GM18861 (cell line): ENCODE measurements around the gene EXOC6.
A peak's percentile ranks its signal among the peaks of the same experiment; 100 is the strongest.

Experiments
- ATAC-seq: cut with Tn5 transposase; IDR thresholded peaks from one replicate; pipeline ENCODE4 v1.9.1; 2021; ENCODE audit not compliant: unreplicated experiment

EXOC6 gene, protein sequence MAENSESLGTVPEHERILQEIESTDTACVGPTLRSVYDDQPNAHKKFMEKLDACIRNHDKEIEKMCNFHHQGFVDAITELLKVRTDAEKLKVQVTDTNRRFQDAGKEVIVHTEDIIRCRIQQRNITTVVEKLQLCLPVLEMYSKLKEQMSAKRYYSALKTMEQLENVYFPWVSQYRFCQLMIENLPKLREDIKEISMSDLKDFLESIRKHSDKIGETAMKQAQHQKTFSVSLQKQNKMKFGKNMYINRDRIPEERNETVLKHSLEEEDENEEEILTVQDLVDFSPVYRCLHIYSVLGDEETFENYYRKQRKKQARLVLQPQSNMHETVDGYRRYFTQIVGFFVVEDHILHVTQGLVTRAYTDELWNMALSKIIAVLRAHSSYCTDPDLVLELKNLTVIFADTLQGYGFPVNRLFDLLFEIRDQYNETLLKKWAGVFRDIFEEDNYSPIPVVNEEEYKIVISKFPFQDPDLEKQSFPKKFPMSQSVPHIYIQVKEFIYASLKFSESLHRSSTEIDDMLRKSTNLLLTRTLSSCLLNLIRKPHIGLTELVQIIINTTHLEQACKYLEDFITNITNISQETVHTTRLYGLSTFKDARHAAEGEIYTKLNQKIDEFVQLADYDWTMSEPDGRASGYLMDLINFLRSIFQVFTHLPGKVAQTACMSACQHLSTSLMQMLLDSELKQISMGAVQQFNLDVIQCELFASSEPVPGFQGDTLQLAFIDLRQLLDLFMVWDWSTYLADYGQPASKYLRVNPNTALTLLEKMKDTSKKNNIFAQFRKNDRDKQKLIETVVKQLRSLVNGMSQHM

DNA sequence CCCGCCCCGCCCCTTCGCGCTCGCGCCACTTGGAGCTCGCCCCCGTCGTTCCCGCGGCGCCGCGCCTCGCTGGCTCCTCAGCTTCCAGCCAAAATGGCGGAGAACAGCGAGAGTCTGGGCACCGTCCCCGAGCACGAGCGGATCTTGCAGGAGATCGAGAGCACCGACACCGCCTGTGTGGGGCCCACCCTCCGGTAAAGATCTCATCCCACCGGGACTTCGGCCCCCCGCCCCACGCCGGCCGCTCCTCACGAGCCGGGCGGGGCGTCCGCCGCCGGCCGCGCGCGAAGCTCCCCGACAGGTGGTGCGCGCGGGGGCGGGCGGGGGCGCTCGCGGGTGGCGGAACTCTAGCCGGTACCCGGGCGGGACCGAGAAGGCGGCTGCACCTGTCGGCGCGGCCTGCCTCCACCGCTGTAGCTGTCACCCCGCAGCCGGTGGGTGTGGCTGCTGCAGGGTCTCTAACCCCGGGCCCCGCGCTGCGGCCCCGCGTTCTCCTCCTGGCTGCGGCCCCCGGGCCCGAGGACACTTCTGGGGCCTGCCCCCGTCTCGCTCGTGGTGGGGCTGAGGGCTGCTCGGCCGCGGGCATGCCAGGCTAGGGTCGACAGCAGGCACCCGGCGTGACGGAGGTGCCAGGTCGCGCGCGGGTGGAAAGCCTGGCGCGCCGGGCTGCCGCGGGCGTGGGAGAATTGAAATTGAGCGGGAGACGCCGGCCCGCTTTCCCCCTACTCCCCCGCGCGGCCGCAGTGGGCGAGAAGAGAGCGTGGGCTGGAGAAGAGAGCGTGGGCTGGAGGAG, at the start of gene EXOC6:
Gene EXOC6 (plus strand): TSS at position 80 of the 793 bp plus-strand sequence. CDS start 14 bp downstream, at position 94.
- ATAC-seq: peak; percentile 69

DNA sequence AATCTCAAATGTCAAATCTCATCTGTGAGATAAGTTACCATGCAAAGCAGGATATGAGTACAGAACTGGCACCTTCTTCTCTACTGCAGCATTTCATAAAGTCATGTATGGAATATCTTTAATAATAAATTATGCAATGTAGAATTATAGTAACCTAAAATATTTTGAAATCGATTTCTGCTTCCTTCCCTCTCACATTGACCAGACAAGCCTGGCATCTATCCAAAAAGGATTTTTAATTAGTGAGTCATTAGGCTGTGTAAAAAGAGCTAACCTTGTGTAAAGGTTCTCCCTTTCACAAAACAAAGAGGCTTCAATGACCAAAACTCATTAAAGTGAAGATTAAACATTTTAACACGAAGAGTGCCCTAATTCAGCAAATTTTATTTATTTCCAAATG, 48.8 kb upstream of the EXOC6 start:
- ATAC-seq: no peak

DNA sequence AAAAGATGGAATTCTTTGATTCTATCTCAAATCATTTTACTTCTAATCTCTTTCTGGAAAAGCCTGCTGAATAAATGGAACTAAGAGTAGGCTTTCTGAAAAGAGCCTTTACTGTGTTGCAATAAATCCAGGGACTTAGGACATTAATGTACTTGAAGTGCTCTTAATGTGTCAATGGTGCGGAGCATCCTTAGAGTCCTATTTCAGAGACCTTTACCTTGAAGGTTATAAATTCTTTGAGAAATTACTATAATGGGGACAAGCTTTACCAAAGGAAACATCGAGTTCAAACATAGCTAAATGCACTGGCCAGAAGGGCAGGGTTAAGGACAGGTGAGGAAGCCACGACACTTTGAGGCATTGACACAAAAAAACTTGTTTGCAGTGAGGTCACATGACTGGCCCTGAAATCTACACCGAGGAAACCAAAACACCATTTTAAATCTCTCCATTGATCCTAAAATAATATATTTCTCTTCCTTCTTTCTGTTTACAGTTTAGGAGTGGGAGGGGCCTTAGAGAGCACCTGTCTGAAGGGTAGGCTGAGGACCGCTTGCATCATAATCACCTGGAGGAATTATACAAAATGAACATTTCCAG, 48.1 kb upstream of the EXOC6 start:
- ATAC-seq: no peak

DNA sequence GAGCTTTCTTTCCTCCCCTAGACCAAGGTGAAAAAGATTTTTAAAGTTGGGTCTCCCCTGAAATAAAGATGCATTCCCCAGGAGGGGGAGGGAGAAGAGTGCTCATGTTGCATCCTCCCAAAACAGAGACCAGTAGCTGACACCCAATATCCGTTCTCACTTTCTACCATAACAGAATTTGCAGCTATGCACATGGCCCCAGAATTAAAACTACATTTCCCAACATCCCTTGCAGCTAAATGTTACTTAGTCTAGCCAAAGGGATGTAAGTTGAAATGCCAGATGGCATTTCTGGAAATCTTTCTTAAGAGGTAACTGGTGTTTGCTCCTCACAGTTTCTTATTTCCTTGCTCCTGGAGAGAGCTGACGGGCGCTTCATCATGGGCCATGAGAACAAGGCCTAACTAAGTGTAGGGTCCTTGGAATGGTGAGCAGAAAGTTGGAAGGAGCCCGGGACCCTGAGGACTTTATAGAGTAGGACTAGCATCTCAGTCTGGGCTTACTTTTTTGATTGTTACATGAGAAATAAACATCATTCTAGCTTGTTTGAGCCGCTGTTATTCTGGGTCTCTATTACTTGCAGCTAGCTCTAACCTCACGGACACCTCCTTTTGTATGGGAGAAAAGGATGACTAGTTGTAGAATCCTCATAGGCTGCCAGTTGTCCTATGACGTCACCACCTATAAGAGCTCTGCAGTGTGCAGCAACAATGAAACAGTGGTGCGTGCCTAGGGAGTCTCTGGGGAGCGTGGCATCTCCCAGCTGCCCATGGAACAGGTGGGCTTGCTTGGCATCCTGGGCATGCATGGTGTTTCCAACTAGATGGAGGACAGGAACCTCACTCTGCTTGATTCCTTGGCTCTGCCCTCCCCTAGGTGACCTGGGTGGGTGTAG, 46.1 kb upstream of the EXOC6 start:
- no peak for ATAC-seq

DNA sequence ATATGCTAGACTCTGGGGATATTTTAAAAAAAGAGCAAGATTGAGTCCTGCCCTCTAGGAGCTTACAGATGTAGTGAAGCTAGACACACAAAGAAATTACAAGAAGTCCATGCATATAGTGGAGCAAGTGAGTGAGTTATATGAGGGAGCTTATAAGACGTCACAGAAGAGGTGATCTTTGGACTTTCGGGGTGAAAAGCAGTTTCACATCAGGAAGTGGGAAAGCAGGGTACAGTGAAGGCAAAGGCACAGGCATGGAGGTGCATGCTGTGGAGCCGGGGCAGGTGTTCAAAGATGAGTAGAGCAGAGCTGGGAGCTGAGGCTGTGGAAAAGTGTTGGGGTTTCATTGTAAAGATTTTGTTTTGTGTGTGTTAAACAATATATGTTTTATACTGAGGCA, 38.5 kb upstream of the EXOC6 start:
- ATAC-seq: no peak

DNA sequence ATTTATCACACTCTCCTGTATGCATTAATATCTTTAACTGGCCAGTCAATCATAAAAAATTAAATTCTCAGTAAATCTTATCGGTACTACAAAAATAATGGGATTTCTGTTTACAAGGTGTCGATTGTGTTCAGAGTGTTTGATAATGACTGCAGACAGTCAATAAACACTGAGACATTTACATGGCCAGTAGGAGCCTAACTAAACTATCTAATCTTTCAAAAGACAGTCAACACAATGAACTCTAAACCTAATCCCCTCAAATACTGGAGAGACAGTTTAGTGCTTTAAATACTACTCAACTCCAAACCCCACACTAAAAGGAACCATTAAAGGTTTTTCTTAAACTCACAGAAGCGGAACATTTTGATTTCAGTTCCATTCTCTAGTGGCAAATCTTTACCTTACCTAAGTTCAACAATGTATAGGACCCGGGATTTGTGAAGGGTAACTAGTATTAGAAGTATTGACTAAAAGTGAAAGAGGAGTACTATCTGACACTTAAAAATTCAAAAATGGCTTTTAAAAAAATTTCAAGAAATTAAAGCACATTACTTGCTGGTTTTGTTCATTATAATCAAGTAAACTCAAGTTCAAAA, 37.3 kb upstream of the EXOC6 start:
- ATAC-seq: no peak

DNA sequence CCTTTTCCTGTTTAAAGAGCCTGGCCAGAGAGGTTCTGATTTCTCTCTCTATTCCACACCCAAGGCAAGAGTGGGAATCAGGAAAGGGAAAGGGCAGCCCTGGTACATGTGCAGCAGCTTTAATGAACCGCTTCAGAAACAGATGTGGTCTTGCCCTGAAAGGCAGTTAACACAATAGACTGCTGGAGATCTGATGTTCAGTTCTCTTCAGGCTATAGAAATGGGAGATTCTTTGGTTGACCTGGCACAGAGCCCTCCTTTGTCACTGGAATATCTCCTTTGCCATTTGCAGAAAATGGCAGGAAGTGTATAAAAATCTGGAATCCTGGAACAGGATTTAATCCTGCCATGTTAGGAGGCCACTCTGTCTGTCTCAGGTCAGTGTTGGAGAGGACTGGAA, 36.3 kb upstream of the EXOC6 start:
- no peak for ATAC-seq

DNA sequence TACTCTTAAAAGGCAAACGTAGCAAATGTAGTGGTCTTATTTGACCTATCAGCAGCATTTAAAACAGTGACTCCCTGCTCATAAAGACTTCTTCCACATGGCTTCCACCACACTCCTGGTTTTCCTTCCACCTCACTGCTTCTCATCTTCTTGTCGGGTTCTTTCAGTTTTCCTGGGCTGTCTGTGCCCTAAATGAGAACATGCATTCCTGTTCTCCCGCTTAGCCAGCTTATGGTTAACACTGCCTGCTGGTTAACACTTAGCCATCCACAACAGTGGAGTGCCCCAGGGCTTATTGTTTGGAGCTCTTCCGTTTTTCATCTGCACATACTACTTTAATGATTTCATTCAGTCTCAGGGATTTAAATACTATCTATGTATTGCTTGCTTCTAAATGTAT, 34.3 kb upstream of the EXOC6 start:
- ATAC-seq: no peak

DNA sequence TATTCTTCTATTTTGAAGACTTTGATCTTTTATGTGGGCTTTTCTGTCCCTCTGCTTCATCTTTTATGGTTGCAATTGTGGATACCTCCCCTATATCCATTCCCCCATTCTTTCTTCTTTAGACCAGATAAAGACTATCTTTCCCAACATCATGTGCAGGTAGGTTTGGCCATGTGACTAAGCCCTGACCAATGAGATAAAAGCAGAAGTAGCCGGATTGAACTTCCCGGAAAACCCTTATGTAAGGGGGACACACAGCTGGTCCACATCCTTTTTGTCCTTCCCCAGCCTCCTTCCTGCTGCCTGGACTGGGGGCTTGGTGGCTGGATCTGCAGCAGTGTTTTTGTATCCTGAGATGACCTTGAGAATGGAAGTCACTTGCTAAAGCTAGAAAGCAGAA, 33.5 kb upstream of the EXOC6 start:
- ATAC-seq: no peak

DNA sequence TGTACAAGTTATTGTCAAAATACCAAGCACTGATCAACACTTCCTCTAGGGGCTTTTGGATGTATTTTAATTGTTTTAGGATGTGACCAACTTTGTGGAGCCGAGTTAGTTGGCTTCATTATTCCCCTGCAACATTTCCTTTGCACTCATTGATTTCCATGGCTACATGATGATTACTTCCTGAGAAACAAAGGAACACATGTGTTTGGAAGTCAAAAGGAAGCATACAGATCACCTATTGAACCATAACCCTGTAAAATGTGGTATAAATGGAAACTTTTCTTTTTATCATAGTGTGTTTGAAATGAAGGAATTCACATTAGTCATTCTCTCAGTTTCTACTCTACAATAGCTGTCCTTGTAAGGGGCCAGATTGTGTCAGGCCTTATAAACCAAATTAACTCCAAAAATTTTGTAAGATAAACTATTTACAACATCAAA, 32.2 kb upstream of the EXOC6 start:
- no peak for ATAC-seq

DNA sequence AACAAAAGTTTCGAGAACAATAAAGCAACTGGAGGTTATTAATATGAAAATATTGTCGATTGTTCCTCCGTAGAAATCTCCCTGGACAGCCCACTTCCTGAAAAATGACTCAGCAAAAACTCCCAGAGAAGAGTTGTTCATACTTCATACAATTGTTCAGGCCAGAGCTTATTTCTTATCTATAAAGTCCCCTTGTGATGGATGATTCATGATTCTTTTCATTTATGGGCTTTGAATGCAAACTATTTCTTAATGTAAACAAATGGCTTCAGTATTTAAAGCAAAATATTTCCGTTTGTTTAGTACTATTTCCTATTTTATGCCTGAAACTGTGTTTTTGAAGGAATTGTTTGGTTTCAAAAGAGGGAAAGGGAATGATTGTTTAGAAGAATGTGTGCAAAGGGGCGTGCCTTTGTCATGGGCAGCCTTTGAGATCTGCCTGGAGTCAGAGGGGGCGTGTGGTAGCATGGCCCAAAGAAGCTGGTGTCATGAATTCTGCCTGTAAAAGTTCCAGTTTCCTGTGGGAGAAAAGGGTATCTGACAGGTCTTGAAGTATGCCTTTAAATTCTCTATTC, 26.2 kb upstream of the EXOC6 start:
- no peak for ATAC-seq

DNA sequence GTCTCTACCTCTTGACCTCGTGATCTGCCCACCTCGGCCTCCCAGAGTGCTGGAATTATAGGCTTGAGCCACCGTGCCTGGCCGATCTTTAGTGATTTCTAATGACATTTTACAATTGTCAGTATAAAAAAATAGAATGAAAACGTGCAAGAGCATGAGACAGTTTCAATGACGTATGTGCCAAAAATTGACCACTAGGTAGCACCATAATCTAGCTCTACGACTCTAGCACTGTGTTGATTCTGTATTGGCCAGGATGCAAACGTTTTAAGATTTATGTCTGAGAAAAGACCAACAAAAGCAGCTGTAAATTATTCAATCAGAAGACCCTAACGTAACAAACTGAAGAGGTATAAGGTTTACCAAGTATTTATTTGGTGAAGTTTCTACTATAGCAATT, 25.4 kb upstream of the EXOC6 start:
- ATAC-seq: no peak

DNA sequence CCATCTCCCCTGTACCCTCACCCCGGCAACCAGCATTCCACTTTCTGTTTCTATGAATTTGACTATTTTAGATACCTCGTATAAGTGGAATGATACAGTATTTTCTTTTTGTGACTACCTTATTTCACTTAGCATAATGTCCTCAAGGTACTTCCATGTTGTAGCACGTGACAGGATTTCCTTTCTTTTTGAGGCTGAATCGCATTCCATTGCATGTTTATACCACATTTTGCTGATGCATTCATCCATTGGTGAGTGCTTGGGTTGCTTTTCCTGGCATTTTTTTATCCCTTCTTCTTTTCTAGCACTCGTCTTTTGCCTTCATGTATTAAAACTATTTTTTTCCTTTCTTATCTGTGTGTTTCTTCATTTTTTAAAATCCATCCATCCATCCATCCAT, 22.3 kb upstream of the EXOC6 start:
- ATAC-seq: no peak

DNA sequence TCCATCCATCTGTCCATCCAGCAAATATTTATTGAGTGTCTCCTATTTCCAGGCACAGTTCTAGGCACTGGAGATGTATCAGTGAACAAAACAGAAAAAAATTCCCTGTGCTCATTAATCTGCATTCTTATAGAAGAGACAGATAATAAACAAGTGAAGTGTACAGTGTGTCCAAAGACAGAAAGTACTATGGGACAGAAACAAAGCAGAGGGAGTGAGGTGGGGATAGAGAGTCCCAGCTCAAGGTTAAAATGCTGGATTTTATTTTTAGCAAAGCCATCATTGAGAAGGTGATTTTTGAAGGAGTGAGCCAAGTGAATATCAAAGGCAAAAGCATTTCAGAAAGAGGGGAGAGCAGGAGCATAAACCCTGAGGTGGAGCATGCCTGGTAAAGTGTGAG, 21.8 kb upstream of the EXOC6 start:
- no peak for ATAC-seq

DNA sequence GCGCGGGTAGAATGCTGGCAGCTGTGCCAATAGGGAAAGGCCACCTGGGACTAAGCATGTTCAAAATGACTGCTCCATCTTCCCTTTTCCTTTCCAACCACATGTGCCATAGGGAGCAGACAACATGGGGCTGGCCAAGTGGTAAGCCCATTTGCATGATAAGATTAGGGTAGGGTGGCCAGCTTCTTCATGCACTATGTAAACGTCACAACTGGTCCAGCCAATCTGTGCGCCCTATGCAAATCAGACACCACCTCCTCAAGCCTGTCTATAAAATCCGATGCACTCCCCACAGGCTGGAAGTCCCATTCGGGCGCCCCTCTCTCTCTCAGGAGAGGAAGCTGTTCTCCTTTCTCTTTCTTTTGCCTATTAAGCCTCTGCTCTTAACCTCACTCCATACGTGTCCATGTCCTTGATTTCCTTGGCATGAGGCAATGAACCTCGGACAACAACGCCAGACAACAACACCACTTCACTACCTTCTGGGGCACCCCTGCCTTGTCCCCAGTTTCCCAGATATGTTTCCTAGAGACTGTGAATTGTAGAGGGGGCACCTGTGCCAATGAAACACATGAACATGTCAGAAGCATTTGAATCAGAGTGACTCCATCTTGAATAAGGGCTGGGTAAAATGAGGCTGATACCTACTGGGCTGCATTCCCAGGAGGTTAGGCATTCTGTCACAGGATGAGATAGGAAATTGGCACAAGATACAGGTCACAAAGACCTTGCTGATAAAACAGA, 19.1 kb upstream of the EXOC6 start:
- no peak for ATAC-seq

DNA sequence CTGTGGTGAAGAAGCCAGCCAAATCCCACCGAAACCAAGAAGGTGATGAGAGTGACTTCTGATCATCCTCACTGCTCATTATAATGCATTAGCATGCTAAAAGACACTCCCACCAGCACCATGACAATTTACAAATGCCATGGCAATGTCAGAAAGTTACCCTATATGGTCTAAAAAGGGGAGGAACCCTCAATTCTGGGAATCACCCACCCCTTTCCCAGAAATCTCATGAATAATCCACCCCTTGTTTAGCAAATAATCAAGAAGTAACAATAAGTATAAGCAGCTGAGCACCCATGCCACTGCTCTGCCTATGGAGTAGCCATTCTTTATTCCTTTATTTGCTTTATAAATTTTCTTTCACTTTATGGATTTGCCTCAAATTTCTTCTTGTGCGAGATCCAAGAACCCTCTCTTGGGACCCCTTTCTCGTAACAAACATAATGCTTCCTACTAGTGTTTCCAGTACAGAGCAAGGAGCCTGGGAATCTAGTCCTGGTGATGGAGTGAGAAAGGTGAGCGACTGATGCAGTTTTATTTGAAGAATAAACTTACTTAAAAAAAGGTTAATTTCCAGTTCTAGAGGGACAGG, 18.4 kb upstream of the EXOC6 start:
- no peak for ATAC-seq

DNA sequence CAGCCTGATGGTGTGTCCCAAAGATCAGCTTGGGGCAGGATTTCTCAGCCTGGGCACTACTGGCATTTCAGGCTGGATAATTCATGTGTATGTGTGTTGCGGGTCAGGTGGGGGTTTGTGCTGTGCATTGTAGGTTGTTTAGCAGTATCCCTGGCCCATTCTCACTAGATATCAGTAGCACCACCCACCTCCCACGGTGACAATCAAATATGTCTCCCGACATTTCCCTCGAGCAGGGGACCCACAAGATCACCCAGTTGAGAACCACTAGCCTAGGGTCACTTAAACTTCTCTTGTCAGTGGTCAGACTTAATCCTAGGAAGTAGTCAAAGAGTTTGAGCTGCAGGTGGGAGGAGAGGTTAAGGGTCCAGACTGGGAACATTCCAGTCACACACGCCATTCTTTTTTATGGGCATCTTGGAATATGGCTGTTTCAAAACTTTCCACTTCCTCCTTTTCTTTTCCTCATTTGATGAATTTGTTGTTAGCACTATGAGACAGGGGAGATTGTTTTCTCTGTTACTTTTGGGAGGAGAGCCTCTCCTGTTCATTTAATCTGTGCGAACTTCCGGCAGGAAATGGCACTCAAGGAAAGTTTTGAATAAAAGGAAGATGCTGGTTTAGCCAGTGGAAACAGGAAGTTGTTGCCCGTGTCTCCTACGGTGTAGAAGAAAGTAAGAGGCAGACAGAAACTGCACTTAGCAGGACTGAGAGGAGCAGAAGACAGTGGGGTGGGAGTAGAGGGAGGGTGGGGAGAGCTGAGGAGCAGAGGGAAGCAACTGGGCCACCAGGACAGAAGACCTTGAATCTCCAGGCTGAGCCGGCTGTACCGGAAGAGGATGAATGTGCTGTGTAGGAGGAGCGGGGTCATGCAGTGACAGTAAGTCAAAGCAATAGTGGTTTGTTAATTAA, 17.6 kb upstream of the EXOC6 start:
- ATAC-seq: no peak
